ENCODE data around the gene FARP1.

DNA sequence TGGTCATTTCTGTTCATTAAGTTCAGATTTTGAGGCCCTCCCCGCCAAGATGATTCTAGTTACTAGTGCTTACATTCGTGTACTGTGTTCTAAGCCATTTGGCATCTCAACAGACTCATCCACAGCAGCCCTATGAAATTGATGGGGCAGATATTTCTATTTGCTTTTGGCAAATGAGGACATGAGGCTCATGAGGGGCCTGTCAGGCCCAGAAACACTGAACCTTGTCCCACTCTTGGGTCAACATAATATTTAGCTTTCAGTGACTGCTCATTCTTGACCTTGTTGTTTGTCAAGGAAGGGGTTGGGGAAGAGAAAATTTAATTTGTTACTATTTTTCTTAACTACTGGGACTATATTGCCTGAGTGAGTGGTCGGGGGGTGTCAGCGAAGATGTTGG is 126.5 kb downstream of the FARP1 start:
- TF ChIP-seq, protein P1, sequence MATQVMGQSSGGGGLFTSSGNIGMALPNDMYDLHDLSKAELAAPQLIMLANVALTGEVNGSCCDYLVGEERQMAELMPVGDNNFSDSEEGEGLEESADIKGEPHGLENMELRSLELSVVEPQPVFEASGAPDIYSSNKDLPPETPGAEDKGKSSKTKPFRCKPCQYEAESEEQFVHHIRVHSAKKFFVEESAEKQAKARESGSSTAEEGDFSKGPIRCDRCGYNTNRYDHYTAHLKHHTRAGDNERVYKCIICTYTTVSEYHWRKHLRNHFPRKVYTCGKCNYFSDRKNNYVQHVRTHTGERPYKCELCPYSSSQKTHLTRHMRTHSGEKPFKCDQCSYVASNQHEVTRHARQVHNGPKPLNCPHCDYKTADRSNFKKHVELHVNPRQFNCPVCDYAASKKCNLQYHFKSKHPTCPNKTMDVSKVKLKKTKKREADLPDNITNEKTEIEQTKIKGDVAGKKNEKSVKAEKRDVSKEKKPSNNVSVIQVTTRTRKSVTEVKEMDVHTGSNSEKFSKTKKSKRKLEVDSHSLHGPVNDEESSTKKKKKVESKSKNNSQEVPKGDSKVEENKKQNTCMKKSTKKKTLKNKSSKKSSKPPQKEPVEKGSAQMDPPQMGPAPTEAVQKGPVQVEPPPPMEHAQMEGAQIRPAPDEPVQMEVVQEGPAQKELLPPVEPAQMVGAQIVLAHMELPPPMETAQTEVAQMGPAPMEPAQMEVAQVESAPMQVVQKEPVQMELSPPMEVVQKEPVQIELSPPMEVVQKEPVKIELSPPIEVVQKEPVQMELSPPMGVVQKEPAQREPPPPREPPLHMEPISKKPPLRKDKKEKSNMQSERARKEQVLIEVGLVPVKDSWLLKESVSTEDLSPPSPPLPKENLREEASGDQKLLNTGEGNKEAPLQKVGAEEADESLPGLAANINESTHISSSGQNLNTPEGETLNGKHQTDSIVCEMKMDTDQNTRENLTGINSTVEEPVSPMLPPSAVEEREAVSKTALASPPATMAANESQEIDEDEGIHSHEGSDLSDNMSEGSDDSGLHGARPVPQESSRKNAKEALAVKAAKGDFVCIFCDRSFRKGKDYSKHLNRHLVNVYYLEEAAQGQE (IDR thresholded peaks at IDR 0.05; ENCODE audit: low read depth, low read length): no peak
- TF ChIP-seq POLR2AphosphoS5 (IDR thresholded peaks at IDR 0.05; ENCODE audit: low read depth, low read length) (no peak), EP300 (IDR thresholded peaks at IDR 0.05; ENCODE audit: borderline replicate concordance in 1 of 2, low read depth in 1 of 2, low read length in 1 of 2) (no peak)
- TF ChIP-seq, protein P2, sequence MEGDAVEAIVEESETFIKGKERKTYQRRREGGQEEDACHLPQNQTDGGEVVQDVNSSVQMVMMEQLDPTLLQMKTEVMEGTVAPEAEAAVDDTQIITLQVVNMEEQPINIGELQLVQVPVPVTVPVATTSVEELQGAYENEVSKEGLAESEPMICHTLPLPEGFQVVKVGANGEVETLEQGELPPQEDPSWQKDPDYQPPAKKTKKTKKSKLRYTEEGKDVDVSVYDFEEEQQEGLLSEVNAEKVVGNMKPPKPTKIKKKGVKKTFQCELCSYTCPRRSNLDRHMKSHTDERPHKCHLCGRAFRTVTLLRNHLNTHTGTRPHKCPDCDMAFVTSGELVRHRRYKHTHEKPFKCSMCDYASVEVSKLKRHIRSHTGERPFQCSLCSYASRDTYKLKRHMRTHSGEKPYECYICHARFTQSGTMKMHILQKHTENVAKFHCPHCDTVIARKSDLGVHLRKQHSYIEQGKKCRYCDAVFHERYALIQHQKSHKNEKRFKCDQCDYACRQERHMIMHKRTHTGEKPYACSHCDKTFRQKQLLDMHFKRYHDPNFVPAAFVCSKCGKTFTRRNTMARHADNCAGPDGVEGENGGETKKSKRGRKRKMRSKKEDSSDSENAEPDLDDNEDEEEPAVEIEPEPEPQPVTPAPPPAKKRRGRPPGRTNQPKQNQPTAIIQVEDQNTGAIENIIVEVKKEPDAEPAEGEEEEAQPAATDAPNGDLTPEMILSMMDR (IDR thresholded peaks at IDR 0.05): no peak
